Parathyroid adenoma (tissue), 2 donors: ENCODE results near the gene PPP1R3D.

Source experiments
- H2AFZ ChIP-seq: fragments of 300-600 bp; sonication (generic); one replicate; pipeline ENCODE4 v1.7.0; 2017; ENCODE audit warnings: antibody characterized with exemption, mild to moderate bottlenecking
- H3K27ac ChIP-seq: fragments of 300-600 bp; sonication (generic); one replicate; pipeline ENCODE4 v1.7.0; 2017
- H3K27me3 ChIP-seq: fragments of 300-600 bp; sonication (generic); one replicate; pipeline ENCODE4 v1.7.0; 2017; ENCODE audit warnings: low read length; ENCODE audit not compliant: control insufficient read depth, insufficient read depth
- H3K36me3 ChIP-seq: fragments of 300-600 bp; sonication (generic); one replicate; pipeline ENCODE4 v1.7.0; 2017; ENCODE audit warnings: low read length; ENCODE audit not compliant: control insufficient read depth, insufficient read depth
- H3K4me1 ChIP-seq: fragments of 300-600 bp; sonication (generic); one replicate; pipeline ENCODE4 v1.7.0; 2017; ENCODE audit warnings: control low read depth
- H3K4me2 ChIP-seq: fragments of 300-600 bp; sonication (generic); one replicate; pipeline ENCODE4 v1.7.0; 2017; ENCODE audit warnings: low read length
- H3K4me3 ChIP-seq: fragments of 300-600 bp; sonication (generic); one replicate; pipeline ENCODE4 v1.7.0; 2017; ENCODE audit warnings: low read depth, low read length
- H3K79me2 ChIP-seq: fragments of 300-600 bp; sonication (generic); one replicate; pipeline ENCODE4 v1.7.0; 2017; ENCODE audit warnings: control low read depth
- H3K9ac ChIP-seq: fragments of 300-600 bp; sonication (generic); one replicate; pipeline ENCODE4 v1.7.0; 2017; ENCODE audit warnings: mild to moderate bottlenecking
- H3K9me3 ChIP-seq: fragments of 300-600 bp; sonication (generic); one replicate; pipeline ENCODE4 v1.7.0; 2017; ENCODE audit warnings: low read length; ENCODE audit not compliant: control insufficient read depth
- TF ChIP-seq, protein P1 (sequence below): fragments of 300-600 bp; sonication (generic); IDR thresholded peaks from one replicate; pipeline ENCODE4 v1.7.0; 2017; ENCODE audit warnings: antibody characterized with exemption, mild to moderate bottlenecking
- donor health status: primary hyperparathyroidism.

Gene PPP1R3D

DNA sequence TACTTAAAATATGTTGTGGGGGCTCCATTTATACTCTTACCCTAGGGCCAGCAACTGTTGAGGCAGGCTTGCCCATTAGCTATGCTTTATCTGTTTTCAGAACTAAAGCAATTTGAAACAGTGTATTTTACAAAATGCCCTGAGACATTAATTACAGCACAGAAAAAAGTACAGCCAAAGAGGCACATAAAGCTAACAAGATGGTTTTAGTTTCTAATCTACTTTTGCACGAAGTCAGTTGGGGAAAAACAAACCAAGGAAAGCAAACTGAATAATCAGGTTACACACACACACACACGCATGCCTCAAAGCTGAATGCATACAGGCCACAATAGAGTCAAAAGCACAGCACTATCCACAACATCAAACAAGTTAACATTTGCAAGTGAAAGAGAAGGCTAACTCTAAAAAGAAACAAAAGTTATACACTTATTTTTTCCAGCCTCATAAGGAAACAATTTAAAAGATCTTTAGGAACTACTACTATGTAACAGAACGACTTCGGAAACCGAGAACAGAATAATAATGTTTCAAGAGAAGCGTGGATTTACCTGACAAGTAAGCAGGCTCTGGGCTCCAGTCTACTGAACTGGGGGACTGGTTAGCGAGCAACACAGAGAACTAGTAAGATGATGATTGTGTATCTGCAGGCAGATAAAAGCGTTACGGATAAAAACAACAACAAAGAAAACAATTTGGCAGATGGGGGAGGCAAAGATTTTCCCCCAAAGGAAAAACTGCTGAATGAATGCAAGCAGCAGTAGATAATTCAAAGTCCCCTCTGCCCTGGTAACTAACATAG is 8.4 kb downstream of the PPP1R3D start:
- Histone ChIP-seq H3K79me2 (no peaks in the 10 kb centered on the region), H3K27ac (no peak overlapping the region), H3K4me1 (no peaks in the 10 kb centered on the region), H3K4me2 (no peak overlapping the region), H3K9me3 (no peaks in the 10 kb centered on the region), H3K27me3 (no peaks in the 10 kb centered on the region), H3K36me3 (no peaks in the 10 kb centered on the region), H3K4me3 (no peak overlapping the region), H2AFZ (peak overlapping the region; percentile 38), H3K9ac (no peak overlapping the region)
- TF ChIP-seq, protein P1, sequence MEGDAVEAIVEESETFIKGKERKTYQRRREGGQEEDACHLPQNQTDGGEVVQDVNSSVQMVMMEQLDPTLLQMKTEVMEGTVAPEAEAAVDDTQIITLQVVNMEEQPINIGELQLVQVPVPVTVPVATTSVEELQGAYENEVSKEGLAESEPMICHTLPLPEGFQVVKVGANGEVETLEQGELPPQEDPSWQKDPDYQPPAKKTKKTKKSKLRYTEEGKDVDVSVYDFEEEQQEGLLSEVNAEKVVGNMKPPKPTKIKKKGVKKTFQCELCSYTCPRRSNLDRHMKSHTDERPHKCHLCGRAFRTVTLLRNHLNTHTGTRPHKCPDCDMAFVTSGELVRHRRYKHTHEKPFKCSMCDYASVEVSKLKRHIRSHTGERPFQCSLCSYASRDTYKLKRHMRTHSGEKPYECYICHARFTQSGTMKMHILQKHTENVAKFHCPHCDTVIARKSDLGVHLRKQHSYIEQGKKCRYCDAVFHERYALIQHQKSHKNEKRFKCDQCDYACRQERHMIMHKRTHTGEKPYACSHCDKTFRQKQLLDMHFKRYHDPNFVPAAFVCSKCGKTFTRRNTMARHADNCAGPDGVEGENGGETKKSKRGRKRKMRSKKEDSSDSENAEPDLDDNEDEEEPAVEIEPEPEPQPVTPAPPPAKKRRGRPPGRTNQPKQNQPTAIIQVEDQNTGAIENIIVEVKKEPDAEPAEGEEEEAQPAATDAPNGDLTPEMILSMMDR, result no peak

- H3K4me1 ChIP-seq, result no peaks in the 10 kb centered on the region
- no peaks in the 10 kb centered on the region for H3K79me2 ChIP-seq
- no peaks in the 10 kb centered on the region for H3K9me3 ChIP-seq
- no peaks in the 10 kb centered on the region for H3K36me3 ChIP-seq
- H3K4me3 ChIP-seq, result no peak overlapping the region
- no peaks in the 10 kb centered on the region for H3K27me3 ChIP-seq
- H2AFZ ChIP-seq, result no peak overlapping the region
- no peak overlapping the region for H3K27ac ChIP-seq
- no peak overlapping the region for H3K4me2 ChIP-seq
- H3K9ac ChIP-seq, result no peak overlapping the region
- TF ChIP-seq, protein P1, result no peak
Measured at GRCh38 chr20:59925899-59926298, 14.2 kb downstream of the PPP1R3D start.

- Histone ChIP-seq H3K79me2 (no peaks in the 10 kb centered on the region), H3K4me3 (no peak overlapping the region), H3K4me2 (no peak overlapping the region), H3K4me1 (no peaks in the 10 kb centered on the region), H3K9me3 (no peaks in the 10 kb centered on the region), H3K27ac (no peak overlapping the region), H2AFZ (no peak overlapping the region), H3K27me3 (no peaks in the 10 kb centered on the region), H3K36me3 (no peaks in the 10 kb centered on the region), H3K9ac (no peak overlapping the region)
- TF ChIP-seq, protein P1, result no peak
Measured at GRCh38 chr20:59925359-59925758, 14.7 kb downstream of the PPP1R3D start.

- Histone ChIP-seq H3K79me2 (no peaks in the 10 kb centered on the region), H3K4me1 (no peaks in the 10 kb centered on the region), H3K9me3 (no peaks in the 10 kb centered on the region), H3K4me3 (no peak overlapping the region), H3K36me3 (no peaks in the 10 kb centered on the region), H3K4me2 (no peak overlapping the region), H3K27me3 (no peaks in the 10 kb centered on the region), H3K27ac (no peak overlapping the region), H2AFZ (no peak overlapping the region), H3K9ac (no peak overlapping the region)
- TF ChIP-seq, protein P1, result no peak
Measured at GRCh38 chr20:59923514-59923913, 16.6 kb downstream of the PPP1R3D start.

DNA sequence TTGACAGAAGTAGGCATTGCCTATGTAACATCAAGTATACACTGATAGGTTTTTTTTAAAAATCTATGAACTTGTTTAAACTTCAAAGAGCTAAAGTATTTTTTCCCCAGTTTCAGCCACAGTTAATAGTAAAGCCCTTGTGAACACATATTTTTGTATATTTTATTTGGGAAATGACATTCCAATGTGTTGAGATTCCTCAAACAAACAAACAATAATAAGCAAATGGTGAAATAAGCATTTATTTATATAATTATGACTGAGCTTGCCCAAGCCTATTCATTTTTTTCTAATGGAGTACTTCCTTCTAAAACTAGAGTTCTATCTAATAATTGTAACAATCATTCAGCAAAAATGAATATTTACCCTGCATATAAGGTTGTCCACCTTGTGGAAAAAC is 19.2 kb downstream of the PPP1R3D start:
- no peak overlapping the region for H3K4me3 ChIP-seq
- no peaks in the 10 kb centered on the region for H3K36me3 ChIP-seq
- no peaks in the 10 kb centered on the region for H3K79me2 ChIP-seq
- H3K9ac ChIP-seq, result no peak overlapping the region
- TF ChIP-seq, protein P1, result no peak
- H2AFZ ChIP-seq, result no peak overlapping the region
- no peak overlapping the region for H3K27ac ChIP-seq
- H3K4me2 ChIP-seq, result no peak overlapping the region
- H3K4me1 ChIP-seq, result no peaks in the 10 kb centered on the region
- no peaks in the 10 kb centered on the region for H3K27me3 ChIP-seq
- H3K9me3 ChIP-seq, result no peaks in the 10 kb centered on the region
